Hippocampal formation (tissue), 2 donors: Measurements from ENCODE around the gene PRPF19.
A peak's percentile ranks its signal among the peaks of the same experiment; 100 is the strongest.

Experiments
- DNase-seq, 2 donors: peaks; one replicate each; lab custom pipeline; 2025; lab: John Stamatoyannopoulos, UW

The PRPF19 gene

DNA sequence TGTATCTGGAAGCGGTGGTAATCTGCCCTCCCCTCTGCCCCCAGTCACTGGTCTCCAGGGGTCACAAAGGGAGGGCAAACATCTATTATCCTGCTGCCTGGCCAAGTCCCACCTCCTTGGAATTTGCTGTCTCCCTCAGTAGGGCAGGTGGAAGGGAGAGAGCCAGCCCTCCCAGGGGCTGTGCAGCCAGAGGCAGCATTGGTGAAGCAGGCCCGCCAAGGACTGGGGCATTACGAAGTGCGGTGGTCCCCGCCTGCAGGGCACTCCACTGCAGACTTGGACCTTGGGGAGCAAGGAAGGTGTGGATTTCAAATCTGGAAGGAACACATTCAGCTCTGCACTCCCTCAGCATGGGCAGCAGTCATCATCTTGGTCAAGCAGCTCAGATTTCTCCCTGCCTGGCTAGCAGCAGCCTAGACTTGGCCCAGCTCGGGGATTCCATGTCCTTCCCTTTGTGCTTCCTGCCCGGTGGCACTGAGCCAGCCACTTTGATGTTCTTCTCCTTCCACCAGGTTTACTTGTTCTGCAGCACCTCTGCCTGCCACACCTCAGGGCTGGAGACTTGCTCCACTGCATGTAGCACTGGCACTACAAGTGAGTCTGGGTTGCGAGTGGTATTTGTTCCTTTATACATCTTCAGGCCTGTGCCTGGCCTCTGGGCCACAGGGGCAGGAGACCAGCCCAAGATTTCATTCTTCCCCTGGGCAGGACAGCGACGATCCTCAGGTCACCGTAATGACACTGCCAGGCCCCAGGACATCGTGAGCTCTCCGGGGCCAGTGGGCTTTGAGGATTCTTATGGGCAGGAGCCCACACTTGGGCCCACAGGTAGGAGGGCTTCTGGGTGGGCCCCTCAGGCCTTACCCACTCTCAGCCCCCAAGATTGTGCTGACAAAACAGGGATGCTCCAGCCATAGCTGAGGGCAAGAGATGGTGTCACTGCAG is 31.7 kb downstream of the PRPF19 start:
- DNase-seq: no peak

DNA sequence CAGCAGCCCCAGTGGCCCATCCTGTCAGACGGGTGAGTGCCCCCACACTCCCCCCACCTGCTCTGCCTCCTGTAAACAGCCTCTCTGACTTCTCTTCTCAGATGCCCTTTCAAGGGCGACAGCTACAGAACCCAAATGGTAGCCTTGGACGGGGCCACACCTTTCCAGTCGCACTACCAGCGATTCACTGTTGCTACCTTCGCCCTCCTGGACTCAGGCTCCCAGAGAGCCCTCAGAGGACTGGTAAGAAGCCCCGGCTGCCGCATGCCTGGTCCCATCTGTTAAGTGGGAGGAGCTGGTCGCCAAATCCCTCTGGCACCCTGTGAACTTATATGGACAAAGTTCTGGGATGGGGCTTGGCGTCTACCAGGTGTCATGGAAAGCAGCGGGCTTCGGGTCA is 32.9 kb downstream of the PRPF19 start:
- no peak for DNase-seq

- no peak for DNase-seq
These were observed 33.3 kb downstream of the PRPF19 start for GRCh38 chr11:60872961-60873524.

- DNase-seq: no peak
These were observed 34.0 kb downstream of the PRPF19 start for GRCh38 chr11:60872124-60872960.

DNA sequence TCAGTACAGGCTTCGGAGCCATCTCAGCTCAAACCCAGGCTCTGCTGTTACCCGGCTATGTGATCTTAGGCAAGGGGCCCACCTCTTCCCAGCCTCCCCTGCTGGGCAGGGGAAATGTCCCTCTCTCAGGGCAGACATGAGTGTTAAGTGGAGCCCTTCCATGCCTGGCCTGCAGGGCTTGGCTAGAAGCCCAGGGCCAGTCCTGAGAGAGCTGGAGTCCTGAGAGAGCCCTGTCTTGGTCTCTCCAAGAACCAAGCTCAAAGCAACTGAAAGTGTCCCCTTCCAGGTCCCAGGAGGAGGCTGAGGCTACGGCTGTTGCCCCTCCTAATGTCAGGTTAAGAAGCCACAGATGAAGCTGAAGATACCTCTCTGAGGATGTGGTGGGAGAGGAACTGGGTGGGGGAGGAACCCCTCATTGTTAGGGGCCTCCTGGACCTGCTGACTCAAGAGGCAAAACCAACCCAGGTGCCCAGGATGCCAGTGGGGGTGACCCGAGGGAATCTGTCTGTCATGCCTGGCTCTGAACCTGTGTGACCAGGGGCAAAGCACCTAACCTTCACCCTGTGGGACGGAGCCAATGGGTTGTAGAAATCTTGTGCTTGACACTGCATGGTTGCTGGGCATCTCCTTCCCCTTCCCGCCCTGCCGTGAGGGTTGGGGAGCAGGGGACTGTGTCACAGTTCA is 34.9 kb downstream of the PRPF19 start:
- DNase-seq: no peak

GRCh38 chr11:60870733-60871377 is 35.5 kb downstream of the PRPF19 start:
- DNase-seq: no peak

- no peak for DNase-seq
These were observed 36.1 kb downstream of the PRPF19 start for GRCh38 chr11:60870276-60870675.

- DNase-seq: no peak
These were observed 36.9 kb downstream of the PRPF19 start for GRCh38 chr11:60869451-60869825.

GRCh38 chr11:60868682-60869450 is 37.5 kb downstream of the PRPF19 start:
- no peak for DNase-seq

DNA sequence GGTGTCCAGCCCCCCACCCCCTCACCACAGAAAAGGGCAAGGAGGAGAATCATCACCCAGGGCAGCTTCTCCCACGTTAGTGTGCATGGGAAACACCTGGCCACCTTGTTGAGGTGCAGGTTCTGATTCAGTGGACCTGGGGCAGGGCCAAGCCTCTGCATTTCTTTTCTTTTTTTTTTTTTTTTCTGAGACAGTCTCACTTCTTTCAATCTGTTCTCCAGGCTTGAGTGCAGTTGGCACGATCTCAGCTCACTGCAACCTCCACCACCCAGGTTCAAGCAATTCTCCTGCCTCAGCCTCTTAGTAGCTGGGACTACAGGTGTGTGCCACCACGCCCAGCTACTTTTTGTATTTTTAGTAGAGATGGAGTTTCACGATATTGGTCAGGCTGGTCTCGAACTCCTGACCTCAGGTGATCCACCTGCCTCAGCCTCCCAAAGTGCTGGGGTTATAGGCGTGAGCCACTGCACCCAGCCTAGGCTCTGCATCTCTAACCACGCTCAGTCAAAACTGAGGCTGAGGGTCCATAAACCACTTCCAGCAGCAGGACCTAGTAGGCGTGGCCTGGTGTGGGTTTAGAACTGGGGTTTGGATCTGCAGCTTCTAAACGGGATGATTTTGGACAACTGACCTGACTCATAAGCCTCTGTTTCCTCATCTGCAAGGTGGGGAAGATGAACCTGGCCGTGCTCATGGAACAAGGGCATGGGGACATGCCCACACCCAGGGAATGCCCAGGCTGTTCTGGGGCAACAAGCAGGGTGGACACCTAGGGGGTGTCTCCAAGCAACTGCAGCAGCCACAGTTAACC is 38.3 kb downstream of the PRPF19 start:
- DNase-seq: no peak

DNA sequence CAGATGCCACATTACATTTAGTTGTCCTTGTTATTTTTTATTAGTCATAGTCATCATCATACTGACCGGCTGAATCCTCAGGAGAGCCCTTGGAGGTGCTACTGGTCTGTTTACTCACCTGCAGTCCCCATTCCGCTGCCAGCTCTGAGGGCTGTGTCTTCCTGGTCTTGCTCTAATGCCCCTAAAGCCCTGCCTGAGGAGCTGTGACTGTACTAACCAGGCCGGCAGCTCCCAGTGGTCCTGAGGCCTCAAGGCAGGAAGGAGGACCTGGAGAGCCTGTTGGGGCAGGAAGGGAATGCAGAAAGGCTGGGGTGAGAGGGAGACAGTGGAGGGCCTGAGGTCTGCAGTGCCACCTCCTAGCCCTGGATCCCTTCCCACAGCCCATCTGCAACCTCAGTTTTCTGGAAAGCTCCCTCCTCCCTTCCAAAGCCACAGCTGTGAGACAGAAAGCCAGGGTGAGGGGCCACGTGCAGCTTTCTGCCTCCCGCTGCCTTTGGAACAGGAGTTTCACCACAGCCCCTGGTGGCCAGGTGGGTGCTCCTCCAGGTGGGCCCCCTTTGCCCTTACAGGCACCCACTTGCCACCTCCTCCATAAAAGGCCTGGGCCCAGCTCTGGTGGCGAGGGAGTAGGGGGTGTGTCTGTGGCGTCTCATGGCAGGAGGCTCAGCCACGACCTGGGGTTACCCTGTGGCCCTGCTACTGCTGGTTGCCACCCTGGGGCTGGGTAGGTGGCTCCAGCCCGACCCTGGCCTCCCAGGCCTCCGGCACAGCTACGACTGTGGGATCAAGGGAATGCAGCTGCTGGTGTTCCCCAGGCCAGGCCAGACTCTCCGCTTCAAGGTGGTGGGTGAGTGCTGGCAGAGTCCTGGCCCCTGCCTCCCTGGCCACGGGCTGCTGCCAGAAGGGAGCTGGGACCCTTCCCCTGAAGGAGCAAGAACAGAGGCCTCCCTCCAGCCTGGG is 39.2 kb downstream of the PRPF19 start, which contains the start of gene ZP1:
TSS of gene ZP1 (plus strand) at position 632 of the 960 bp plus-strand sequence. CDS start at position 652, 20 bp downstream.
- DNase-seq: no peak

DNA sequence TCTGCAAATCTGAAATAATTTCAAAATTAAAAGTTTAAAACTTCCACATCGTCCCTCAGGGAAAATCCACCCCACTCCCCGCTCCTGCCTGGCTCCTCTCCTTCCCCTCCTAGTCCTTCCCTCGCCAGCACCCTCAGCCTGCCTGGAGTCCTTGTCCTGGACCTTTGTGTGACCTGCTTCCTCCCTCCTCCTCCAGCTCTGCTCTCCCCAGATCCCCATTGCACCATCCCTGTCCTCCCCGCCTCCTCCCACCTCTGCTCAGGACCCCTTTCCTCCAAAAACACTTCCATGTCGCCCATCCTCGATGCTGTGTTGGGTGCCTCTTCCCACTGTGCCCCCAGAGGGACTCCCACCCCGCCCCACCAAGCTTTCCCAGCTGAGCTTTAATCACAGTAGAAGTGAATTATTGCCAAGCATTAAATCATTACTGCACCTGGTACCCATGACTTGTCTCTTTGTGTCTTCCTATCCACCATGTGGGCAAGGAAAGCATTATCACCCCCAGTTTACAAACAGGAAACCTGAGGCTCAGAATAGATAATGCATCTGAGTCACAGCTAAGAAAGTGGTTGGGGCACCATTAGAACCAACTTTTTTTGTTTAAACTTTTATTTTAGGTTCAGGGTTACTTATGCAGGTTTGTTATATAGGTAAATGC is 41.4 kb downstream of the PRPF19 start:
- no peak for DNase-seq

DNA sequence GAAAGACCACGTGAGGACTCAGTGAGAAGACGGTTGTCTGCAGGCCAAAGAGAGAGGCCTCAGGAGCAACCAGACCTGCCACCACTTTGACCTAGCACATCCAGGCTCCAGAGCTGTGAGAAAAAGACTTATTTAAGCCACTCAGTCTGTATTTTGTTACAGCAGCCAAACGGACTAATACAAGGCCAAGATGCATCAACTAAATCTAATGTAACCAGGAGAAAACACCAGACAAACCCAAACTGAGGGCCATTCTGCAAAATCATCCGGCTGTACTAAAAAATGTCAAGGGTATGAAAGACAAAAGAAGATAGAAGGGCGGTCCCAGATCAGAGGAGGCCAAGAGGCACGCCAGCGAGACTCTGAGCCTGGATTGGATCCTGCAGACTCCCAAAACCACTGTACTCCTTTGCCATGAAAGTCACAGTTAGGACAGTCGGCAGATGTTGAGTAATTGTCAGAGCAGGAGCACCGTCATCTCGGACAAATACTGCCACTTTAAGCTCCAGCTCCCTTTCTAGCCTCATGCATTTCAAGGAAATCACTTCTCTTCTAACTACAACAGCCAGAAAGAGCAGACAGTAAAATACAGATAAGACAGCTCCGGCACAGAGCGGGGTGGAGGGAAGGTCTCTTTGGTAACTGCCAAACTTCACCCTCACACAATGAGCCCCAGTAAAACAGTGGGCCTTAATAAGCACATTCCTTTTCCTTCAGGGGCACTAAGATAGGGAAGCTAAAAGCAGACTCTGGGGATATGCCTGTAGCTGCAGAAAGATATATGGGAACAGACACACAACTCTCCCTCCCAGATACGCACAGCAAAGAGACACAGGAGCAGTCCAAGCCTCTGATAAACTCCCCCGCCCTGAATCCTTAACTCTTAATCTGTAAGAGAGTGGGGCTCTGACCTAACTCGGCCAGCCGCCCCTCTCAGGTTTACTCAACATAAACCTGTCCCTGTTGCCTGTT is 42.5 kb downstream of the PRPF19 start:
- no peak for DNase-seq

GRCh38 chr11:60862171-60862570 is 44.2 kb downstream of the PRPF19 start:
- DNase-seq: no peak

DNA sequence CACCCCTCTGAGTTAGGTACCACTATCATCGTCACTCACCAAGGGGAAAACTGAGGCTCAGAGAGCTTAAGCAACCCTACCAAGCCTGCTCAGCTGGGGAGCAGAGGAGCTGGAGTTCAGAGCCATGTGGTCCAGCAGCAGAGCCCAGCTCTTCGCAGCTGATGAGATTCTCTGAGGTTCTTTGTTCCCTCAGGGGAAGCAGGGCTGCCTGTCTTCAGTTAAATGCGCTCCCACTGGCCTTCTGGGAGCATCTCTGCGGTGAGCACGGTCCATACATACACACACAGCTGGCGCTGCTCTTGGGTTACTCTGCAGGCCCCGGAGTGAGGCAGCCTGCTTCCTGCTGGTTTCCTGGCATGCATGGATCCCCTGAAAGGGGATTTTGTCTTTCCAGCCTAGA is 45.4 kb downstream of the PRPF19 start:
- peak in 1 of 2 donors; percentile 12 for DNase-seq

GRCh38 chr11:60859616-60860250 is 46.7 kb downstream of the PRPF19 start:
- DNase-seq: peak; percentile 53 to 57
